ENCODE data around the gene BHLHE23. TPM values are rescaled to one million over a fixed set of nuclear protein-coding genes. Genes with fewer than 3 reads are reported as not detected.

The BHLHE23 gene
- total and polyA plus RNA-seq, 12 donors = 0.03 TPM; not detected in 11

DNA sequence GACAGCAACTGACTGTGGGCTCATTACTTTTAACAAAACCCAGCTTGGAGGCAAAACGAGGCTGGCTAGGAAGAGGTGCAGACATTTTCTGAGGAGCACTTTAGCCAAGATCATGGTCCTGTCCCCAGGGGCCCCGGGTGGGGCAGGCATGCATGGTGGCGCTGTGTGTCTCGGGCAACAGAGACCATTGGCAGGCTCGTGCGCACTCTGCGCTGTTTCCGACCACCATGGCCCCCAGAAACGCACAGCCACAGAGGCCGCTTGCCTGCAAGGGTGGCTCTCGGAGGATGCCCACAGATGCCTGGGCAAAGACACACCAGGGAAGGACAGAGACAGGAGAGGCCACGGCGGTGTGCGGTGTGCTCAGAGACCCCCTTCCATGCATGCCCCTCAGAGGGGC, 6.7 kb downstream of the BHLHE23 start:
- Histone ChIP-seq H3K9me3 (no peaks in the 10 kb centered on the region), H3K4me1 (peaks cover 0 to 5% (median 0%) of the 10 kb centered on the region in 9 donors), H3K27me3 (peaks cover 21 to 98% (median 91%) of the 10 kb centered on the region in 7 donors), H3K27ac (no peak overlapping the region), H3K4me3 (no peak overlapping the region), H3K36me3 (no peaks in the 10 kb centered on the region)
- WGBS, 2 donors = 84 to 87% methylated on average over 14 of the region's 14 CpGs
- TF ChIP-seq, protein P1, sequence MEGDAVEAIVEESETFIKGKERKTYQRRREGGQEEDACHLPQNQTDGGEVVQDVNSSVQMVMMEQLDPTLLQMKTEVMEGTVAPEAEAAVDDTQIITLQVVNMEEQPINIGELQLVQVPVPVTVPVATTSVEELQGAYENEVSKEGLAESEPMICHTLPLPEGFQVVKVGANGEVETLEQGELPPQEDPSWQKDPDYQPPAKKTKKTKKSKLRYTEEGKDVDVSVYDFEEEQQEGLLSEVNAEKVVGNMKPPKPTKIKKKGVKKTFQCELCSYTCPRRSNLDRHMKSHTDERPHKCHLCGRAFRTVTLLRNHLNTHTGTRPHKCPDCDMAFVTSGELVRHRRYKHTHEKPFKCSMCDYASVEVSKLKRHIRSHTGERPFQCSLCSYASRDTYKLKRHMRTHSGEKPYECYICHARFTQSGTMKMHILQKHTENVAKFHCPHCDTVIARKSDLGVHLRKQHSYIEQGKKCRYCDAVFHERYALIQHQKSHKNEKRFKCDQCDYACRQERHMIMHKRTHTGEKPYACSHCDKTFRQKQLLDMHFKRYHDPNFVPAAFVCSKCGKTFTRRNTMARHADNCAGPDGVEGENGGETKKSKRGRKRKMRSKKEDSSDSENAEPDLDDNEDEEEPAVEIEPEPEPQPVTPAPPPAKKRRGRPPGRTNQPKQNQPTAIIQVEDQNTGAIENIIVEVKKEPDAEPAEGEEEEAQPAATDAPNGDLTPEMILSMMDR (IDR thresholded peaks at IDR 0.05) = no peak
- ATAC-seq (no peak), DNase-seq (peak in 1 of 2 donors; percentile 2)
- intact Hi-C loops (cut with DNase I) = loop anchor here in 4 of 10 donors (10.0 kb wide), 3 partner anchors 45 to 125 kb away; partner anchors contain the start of gene SLC17A9 (in 1 of the 4)

DNA sequence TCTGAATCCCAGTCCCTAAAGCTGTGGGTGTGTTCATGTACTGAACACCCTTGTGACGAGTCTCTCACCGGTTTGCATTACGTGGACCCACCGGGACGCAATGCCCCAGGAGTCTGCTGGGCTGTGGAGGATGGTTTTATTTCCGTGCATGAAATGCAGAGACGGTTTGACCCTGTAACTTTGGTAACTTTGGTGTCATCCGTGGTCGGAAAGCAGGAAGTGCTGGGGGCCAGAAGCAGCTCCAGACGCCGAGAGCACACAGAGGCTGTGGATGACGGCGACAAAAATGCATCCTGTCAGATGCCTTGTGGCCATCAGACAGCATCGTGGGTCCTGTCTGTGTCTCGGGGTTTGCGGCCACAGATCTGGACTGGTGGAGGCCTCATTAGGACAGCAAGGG, 7.2 kb downstream of the BHLHE23 start:
- DNase-seq (peak in 1 of 2 donors; percentile 0), ATAC-seq (no peak)
- intact Hi-C loops (cut with DNase I) = no loop called here
- H3K4me1 ChIP-seq = peaks cover 0 to under 1% (median 0%) of the 10 kb centered on the region in 9 donors
- no peaks in the 10 kb centered on the region for H3K36me3 ChIP-seq
- no peaks in the 10 kb centered on the region for H3K9me3 ChIP-seq
- TF ChIP-seq, protein P1 (IDR thresholded peaks at IDR 0.05) = no peak
- no peak overlapping the region for H3K4me3 ChIP-seq
- peaks cover 17 to 98% (median 87%) of the 10 kb centered on the region in 7 donors for H3K27me3 ChIP-seq
- WGBS, 2 donors = 69 to 80% methylated on average over 16 of the region's 16 CpGs
- no peak overlapping the region for H3K27ac ChIP-seq

DNA sequence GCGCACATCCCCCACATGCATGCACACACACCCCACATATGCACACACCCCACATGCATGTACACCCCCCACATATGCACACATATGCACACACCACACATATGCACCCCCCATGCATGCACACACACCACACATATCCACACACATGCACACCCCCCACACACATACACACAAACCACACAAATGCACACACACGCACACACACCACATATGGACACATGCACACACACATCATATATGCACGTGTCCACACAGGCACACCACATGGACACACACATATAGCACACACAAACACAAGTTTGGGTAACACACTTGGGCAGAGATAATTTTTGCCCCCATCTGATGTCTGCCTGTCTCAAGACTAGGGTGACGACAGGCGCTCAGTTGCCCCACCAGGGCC, 8.3 kb downstream of the BHLHE23 start:
- H3K4me1 ChIP-seq = no peaks in the 10 kb centered on the region
- H3K4me3 ChIP-seq = no peak overlapping the region
- no peak for ATAC-seq
- TF ChIP-seq, protein P1 (IDR thresholded peaks at IDR 0.05) = no peak
- no peak for DNase-seq
- intact Hi-C loops (cut with DNase I) = no loop called here
- WGBS, 2 donors = 76 to 82% methylated on average over 5 of the region's 5 CpGs
- no peak overlapping the region for H3K27ac ChIP-seq
- H3K27me3 ChIP-seq = peaks cover 14 to 95% (median 81%) of the 10 kb centered on the region in 7 donors
- no peaks in the 10 kb centered on the region for H3K36me3 ChIP-seq
- no peaks in the 10 kb centered on the region for H3K9me3 ChIP-seq

DNA sequence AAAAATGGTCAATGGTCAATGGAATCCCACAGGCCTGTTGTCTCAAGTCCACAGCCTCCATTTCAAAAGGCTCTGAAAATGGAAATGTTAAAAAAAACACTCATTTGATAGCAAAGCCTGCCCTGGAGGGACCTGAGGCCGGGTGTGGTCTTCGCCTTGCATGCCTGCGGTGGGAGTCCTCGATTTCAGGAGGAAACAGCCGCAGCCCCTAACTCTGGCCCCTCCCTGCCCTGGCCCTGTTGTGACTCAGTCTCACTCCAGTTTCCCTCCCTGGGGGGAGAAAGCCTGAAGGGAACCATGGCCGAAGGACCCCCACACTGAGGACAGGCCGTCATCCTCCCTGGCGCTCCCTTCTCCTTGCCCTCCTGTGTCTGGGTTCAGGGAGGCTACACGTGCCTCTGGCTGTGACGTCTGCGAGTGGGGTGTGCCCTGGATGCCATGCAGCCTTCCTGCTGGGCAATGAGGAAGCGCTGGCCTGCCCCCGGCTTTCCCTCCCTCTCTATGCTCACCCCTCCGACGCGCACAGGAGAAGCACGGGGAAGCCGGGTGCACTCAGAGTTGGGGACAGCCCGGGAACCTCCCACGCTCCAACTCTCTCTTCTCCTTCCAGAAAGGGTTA, 9.2 kb downstream of the BHLHE23 start:
- Histone ChIP-seq H3K4me3 (no peak overlapping the region), H3K9me3 (no peaks in the 10 kb centered on the region), H3K4me1 (no peaks in the 10 kb centered on the region), H3K27me3 (peaks cover 6 to 92% (median 79%) of the 10 kb centered on the region in 7 donors), H3K27ac (no peak overlapping the region), H3K36me3 (no peaks in the 10 kb centered on the region)
- intact Hi-C loops (cut with DNase I) = no loop called here
- no peak for ATAC-seq
- TF ChIP-seq, protein P1 (IDR thresholded peaks at IDR 0.05) = no peak
- DNase-seq = peak in 1 of 2 donors; percentile 12
- WGBS, 2 donors = 25 to 27% methylated on average over 20 of the region's 20 CpGs
